ENCODE measurements around the gene ELAC1.

ELAC1 gene

DNA sequence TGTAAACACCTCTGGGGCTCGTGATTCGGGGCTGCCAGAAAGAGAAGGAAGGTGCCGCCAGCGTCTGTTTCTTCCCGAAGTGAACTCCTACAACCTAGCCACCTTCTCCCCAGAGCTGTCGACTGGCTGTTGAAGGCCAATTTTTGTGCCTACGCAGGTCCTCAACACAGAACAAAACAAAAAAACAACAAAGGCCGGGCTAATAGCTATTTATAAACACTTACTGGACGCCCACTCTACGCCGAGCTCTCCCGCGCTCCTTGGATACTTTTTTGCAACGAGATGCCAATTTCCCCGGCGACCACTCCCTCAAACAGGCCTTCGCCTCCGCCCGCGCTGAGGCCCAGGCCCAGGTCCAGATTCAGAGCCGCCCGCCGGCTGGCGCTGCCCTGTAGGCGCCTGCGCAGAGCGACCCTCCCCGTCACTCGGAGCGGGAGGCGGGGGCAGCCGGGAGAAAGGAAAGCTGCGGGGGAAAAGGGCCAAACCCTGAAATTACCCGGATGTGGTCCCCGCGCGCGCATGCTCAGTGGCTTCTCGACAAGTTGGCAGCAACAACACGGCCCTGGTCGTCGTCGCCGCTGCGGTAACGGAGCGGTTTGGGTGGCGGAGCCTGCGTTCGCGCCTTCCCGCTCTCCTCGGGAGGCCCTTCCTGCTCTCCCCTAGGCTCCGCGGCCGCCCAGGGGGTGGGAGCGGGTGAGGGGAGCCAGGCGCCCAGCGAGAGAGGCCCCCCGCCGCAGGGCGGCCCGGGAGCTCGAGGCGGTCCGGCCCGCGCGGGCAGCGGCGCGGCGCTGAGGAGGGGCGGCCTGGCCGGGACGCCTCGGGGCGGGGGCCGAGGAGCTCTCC lies 62.1 kb downstream of the ELAC1 start, which contains the start of gene SMAD4:
Gene SMAD4, plus strand, starts transcription at position 520 of the 843 bp plus-strand sequence. CDS start 16,834 bp downstream, outside the sequence.
- TF ChIP-seq, protein P1, sequence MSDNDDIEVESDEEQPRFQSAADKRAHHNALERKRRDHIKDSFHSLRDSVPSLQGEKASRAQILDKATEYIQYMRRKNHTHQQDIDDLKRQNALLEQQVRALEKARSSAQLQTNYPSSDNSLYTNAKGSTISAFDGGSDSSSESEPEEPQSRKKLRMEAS (IDR thresholded peaks at IDR 0.05), result peak; percentile 73
- TF ChIP-seq YY1 (IDR thresholded peaks at IDR 0.05; ENCODE audit: low read depth), result no peak
- 0 out of 2 replicates have a peak, but pooled peaks have one; percentile 56 for TF ChIP-seq TAF1 (IDR thresholded peaks at IDR 0.05; ENCODE audit: low read depth)
- TF ChIP-seq CEBPB (IDR thresholded peaks at IDR 0.05), result no peak
- no peak for TF ChIP-seq EP300 (IDR thresholded peaks at IDR 0.05; ENCODE audit: borderline replicate concordance)
- no peak for TF ChIP-seq EGR1 (IDR thresholded peaks at IDR 0.05)
- TF ChIP-seq FOXM1 (IDR thresholded peaks at IDR 0.05; ENCODE audit: borderline replicate concordance, low read depth), result no peak
- TF ChIP-seq TCF12 (IDR thresholded peaks at IDR 0.05; ENCODE audit: low read depth), result peak; percentile 52; the same call in 1 of the 2 replicates
- TF ChIP-seq CREB1 (IDR thresholded peaks at IDR 0.05; ENCODE audit: low read depth), result no peak
- peak; percentile 38; the same call in 1 of the 2 replicates for TF ChIP-seq NFIC (IDR thresholded peaks at IDR 0.05)
- TF ChIP-seq, protein P2, sequence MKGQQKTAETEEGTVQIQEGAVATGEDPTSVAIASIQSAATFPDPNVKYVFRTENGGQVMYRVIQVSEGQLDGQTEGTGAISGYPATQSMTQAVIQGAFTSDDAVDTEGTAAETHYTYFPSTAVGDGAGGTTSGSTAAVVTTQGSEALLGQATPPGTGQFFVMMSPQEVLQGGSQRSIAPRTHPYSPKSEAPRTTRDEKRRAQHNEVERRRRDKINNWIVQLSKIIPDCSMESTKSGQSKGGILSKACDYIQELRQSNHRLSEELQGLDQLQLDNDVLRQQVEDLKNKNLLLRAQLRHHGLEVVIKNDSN (IDR thresholded peaks at IDR 0.05), result no peak
- TF ChIP-seq ZBTB7A (IDR thresholded peaks at IDR 0.05; ENCODE audit: low read depth), result no peak
- TF ChIP-seq, protein P3, sequence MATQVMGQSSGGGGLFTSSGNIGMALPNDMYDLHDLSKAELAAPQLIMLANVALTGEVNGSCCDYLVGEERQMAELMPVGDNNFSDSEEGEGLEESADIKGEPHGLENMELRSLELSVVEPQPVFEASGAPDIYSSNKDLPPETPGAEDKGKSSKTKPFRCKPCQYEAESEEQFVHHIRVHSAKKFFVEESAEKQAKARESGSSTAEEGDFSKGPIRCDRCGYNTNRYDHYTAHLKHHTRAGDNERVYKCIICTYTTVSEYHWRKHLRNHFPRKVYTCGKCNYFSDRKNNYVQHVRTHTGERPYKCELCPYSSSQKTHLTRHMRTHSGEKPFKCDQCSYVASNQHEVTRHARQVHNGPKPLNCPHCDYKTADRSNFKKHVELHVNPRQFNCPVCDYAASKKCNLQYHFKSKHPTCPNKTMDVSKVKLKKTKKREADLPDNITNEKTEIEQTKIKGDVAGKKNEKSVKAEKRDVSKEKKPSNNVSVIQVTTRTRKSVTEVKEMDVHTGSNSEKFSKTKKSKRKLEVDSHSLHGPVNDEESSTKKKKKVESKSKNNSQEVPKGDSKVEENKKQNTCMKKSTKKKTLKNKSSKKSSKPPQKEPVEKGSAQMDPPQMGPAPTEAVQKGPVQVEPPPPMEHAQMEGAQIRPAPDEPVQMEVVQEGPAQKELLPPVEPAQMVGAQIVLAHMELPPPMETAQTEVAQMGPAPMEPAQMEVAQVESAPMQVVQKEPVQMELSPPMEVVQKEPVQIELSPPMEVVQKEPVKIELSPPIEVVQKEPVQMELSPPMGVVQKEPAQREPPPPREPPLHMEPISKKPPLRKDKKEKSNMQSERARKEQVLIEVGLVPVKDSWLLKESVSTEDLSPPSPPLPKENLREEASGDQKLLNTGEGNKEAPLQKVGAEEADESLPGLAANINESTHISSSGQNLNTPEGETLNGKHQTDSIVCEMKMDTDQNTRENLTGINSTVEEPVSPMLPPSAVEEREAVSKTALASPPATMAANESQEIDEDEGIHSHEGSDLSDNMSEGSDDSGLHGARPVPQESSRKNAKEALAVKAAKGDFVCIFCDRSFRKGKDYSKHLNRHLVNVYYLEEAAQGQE (IDR thresholded peaks at IDR 0.05; ENCODE audit: low read depth), result no peak
- TF ChIP-seq RAD21 (IDR thresholded peaks at IDR 0.05; ENCODE audit: low read depth), result no peak
- no peak for TF ChIP-seq TEAD4 (IDR thresholded peaks at IDR 0.05)

DNA sequence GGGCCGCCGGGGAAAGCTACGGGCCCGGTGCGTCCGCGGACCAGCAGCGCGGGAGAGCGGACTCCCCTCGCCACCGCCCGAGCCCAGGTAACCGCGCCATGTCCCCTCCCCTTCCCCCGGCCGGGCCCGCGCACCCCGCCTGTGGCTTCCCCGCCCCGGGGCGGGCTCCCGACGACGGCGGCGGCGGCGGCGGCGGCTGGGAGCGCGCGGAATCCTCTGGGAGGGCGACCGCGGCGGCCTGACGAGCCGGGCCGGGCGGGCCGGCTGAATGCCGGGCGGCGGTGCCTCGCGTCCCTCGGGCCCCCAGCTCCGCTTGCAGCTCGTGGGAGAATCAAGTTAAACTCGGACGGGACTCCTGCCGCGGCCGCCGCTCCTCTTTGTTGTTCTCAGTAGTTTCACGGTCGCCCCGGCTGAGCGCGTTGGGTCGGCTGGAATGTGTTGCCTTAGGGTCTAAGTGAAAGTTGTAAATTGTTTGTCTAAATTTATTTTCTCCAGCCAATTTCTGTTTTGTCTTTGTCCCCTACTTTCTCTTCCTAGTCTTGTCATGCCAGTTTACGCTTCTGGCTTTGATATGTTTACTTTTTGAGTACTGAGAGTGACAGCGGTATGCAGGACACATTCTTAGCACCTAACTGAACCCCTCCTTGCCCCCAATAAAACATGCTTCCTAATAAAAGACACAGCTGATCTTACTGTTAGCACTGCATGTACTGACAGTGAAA lies 62.9 kb downstream of the ELAC1 start:
- no peak for TF ChIP-seq YY1 (IDR thresholded peaks at IDR 0.05; ENCODE audit: low read depth)
- TF ChIP-seq TEAD4 (IDR thresholded peaks at IDR 0.05), result peak; percentile 14; the same call in 1 of the 2 replicates
- no peak for TF ChIP-seq EGR1 (IDR thresholded peaks at IDR 0.05)

DNA sequence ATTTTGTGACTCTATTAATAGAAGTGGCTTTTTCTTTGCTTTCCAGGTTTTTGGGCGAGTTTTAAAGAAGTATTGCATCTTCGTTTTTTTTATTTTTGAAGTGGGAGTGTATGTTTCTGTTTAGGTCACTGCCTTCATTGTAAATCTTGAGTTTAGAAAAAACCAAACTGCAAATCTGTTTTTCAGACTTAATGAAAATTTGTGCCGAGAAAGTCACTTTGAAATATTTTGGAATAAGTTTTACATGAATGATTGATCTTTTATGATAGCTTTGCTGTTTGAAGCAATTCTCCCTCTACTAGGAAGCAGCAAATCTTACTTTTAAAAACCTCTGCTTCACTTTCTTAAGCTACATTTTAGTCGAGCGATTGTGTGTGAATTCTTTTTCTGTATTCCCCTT lies 64.4 kb downstream of the ELAC1 start:
- TF ChIP-seq FOXM1 (IDR thresholded peaks at IDR 0.05; ENCODE audit: borderline replicate concordance, low read depth) (no peak), CEBPB (IDR thresholded peaks at IDR 0.05) (no peak), NFIC (IDR thresholded peaks at IDR 0.05) (no peak), TCF12 (IDR thresholded peaks at IDR 0.05; ENCODE audit: low read depth) (no peak), EGR1 (IDR thresholded peaks at IDR 0.05) (no peak)
- TF ChIP-seq, protein P3 (IDR thresholded peaks at IDR 0.05; ENCODE audit: low read depth), result no peak
- TF ChIP-seq, protein P1 (IDR thresholded peaks at IDR 0.05), result no peak
- TF ChIP-seq, protein P2 (IDR thresholded peaks at IDR 0.05), result no peak

DNA sequence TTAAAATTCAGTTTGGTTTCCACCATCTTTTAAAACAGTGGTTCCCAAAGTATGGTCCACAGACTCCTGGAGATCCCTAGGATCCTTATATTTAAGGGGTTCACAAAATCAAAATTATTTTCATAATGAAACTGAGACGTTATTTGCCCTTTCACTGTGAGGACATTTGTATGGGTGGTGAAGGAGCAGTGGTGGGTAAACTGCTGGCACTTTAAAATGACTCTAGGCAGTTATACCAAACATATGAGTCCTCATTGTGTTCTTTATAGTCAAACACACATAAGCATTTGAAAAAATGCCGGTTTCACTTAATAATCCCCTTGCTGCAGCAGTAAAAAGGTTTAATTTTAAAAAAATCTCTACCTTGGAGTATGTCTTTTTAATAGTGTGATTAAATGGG lies 69.4 kb downstream of the ELAC1 start:
- TF ChIP-seq NFIC (IDR thresholded peaks at IDR 0.05) (no peak), TAF1 (IDR thresholded peaks at IDR 0.05; ENCODE audit: low read depth) (no peak)

Data from Ishikawa (cell line).